D721Med (cell line): ENCODE results near the gene RAB30.
A peak's percentile ranks its signal among the peaks of the same experiment; 100 is the strongest.

Experiments used
- DNase-seq: peaks from one replicate; pipeline ENCODE4 v3.0.0; 2011; ENCODE audit warnings: low spot score; ENCODE audit not compliant: insufficient read length
- FAIRE-seq: peaks from 2 replicates; lab custom pipeline; 2011; peaks lifted over from hg19 to GRCh38; lab: Jason Lieb, UNC
- TF ChIP-seq, protein P1 (sequence below): IDR thresholded peaks from 2 replicates; pipeline ENCODE4 v1.5.1; 2012; ENCODE audit warnings: mild to moderate bottlenecking, control low read depth; ENCODE audit not compliant: insufficient read depth; ENCODE audit errors: missing control alignments

The RAB30 gene

DNA sequence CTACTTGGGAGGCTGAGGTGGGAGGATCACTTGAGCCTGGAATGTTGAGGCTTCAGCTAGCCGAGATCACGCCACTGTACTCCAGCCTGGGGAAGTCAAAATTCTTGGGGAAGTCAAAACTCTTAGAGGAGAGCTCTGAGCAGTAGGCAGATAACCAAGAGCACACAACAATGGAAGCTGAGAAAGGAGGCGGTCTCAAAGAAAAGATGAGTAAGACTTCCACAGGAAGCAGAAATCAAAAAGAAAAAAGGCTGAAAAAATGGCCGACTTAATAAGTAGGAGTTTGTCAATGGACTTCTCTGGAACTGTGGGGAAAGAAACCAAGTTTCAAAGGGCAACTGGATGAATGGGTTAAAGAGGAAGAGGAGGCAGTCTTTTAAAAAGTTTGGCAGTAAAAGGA, 32.1 kb downstream of the RAB30 start:
- FAIRE-seq = no peak
- no peak for DNase-seq
- TF ChIP-seq, protein P1, sequence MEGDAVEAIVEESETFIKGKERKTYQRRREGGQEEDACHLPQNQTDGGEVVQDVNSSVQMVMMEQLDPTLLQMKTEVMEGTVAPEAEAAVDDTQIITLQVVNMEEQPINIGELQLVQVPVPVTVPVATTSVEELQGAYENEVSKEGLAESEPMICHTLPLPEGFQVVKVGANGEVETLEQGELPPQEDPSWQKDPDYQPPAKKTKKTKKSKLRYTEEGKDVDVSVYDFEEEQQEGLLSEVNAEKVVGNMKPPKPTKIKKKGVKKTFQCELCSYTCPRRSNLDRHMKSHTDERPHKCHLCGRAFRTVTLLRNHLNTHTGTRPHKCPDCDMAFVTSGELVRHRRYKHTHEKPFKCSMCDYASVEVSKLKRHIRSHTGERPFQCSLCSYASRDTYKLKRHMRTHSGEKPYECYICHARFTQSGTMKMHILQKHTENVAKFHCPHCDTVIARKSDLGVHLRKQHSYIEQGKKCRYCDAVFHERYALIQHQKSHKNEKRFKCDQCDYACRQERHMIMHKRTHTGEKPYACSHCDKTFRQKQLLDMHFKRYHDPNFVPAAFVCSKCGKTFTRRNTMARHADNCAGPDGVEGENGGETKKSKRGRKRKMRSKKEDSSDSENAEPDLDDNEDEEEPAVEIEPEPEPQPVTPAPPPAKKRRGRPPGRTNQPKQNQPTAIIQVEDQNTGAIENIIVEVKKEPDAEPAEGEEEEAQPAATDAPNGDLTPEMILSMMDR = no peak

DNA sequence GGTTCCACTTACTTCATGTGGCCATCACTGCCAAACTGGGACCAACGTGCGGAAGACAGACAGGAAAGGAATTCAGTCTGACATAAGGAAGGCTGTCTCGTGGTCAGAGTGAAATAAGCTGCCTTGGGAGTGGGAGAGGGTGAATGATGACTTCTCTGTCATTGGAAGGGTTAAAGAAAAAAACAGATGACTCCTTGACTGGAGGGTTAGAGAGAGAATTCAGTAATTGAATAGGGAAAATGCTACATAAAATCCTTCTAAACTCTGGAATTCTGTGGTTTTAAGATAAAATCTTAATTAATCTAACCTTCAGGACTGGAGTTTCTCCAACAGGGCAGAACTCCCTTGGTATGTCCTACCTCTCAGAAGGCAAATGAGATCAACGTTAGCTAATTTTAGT, 33.8 kb downstream of the RAB30 start:
- TF ChIP-seq, protein P1 = no peak

DNA sequence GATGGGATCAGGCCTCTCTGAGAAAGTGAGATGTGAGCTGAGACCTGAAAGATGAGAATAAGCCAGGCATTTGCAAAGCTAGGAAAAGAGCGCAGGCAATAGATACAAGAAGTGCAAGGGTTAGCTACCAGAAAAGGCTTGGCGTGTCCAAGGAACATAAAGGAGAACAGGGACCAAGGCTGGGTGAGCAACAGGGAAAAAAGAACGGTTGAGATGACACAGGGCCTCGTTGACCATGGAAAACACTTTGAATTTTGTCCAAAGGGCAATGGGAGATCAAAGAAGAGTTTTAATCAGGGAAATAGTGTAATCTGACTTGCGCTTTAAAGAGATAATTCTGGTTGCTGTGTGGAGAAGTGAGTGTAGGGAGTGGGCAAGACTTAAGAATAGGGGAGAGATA, 35.0 kb downstream of the RAB30 start:
- no peak for DNase-seq
- TF ChIP-seq, protein P1 = no peak
- FAIRE-seq = no peak

More for the DNA sequence above, 33.8 kb downstream of the RAB30 start:
- DNase-seq (no peak), FAIRE-seq (no peak)

DNA sequence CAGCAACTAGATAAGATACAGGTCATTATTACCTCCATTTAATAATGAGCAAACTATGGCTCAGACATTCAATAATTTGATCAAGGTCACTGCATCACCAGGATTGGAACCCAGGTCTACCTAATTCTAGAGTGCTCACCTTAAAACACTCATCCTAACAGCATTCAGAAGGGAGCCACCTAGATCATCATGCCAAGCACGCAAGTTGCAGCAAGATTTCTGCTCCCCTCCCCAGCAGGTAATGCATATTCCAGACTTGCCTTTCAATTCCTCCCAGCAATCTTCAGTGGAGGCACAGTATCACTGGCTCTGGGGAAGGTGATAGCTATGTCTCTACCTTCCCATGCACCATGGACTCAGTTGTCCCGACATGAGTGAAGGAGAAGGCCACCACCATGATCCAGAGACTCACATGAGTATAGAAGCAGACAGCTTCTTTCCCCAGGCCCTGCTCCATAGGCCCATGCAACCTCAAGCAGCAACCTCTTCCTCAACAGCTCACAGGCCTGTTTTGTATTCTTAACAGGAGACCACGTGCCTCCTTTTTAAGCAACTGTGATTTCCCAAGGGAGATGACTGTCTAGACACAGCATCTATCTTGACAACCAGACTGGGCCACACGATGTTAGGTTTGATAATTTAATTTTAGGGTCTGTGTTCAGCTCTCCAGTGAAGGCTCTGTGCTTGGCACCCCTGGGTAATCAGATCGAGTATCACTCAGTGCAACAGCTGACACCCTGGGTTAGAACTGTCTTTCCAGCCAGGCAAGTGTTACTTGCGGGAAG, 36.4 kb downstream of the RAB30 start:
- TF ChIP-seq, protein P1 = no peak
- FAIRE-seq (no peak), DNase-seq (no peak)

- FAIRE-seq (no peak), DNase-seq (no peak)
- TF ChIP-seq, protein P1 = no peak
Observed at GRCh38 chr11:83034673-83035014, 37.1 kb downstream of the RAB30 start.

DNA sequence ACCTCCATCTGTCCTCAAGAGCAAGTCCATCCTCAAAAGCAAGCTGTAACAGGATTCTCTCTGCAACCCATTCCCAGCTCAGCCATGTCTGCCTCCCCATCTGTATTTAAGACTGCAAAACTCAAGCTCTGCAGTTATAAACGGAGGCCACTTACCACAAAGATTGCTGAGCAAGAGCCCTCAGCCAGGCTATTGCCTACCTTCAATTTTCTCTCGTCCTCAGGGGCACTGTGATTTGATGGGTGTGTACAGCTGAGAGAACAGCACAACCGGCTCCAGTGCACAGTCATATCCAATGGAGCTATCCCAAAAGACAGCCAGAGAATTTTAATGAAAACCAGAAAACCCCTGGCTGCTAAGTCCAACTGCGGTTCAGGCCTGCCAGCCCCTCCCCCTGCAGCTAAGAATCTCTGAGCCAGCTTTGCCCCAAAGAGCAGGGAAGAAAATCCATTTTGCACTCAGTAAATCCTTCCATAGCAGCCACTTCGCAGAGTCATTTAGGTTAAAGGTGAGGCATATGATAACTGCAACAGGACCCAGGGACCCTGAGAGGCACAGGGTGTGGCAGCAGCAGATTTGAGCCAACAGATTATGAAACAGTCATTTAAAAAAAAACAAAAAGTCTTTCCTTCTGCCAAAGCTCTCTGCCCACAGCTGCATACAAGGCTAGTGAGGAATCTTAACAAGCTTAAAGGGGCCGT, 37.6 kb downstream of the RAB30 start:
- FAIRE-seq (no peak), DNase-seq (no peak)
- TF ChIP-seq, protein P1 = no peak

DNA sequence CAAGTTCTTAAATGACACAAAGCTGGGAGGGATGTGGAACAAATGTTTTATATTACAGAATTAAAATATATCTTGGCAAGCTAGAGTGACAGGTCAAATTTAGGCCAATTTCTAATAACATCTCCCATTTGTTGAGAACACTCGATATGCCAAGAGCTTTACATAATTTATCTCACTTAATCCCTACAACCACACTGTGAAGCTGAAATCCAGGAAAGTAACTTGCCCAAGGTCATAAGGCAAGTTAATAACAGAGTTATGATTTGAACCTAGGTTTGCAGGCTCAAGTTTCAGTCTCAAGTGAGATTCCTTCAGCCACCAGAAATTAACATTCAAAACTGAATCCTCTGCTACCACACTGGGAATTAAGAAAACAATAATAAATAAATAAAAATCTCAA, 38.3 kb downstream of the RAB30 start:
- DNase-seq (no peak), FAIRE-seq (peak; percentile 29)
- TF ChIP-seq, protein P1 = no peak
